GM23248 (cell line): Measurements from ENCODE around the gene NUTF2. TPM values are rescaled to one million over a fixed set of nuclear protein-coding genes. Genes with fewer than 3 reads are reported as not detected.

ENCODE experiments used
- DNase-seq: peaks from one replicate; pipeline ENCODE4 v3.0.0-alpha.2; 2015
- H2AFZ ChIP-seq: fragments of 200-600 bp; sonication (generic); 2 replicates; pipeline ENCODE4 v1.6.1; 2016; ENCODE audit warnings: antibody characterized with exemption
- H3F3A ChIP-seq: fragments of 200-600 bp; sonication (generic); 2 replicates; pipeline ENCODE4 v1.6.1; 2016; ENCODE audit warnings: mild to moderate bottlenecking, antibody characterized with exemption, mixed run types; ENCODE audit not compliant: insufficient read depth
- H3K27ac ChIP-seq: fragments of 200-600 bp; sonication (generic); 2 replicates; pipeline ENCODE4 v1.5.1; 2016; ENCODE audit warnings: mild to moderate bottlenecking
- H3K27me3 ChIP-seq: fragments of 200-600 bp; sonication (generic); replicated peaks from 2 replicates; pipeline ENCODE4 v1.6.1; 2016; ENCODE audit warnings: mild to moderate bottlenecking; ENCODE audit not compliant: insufficient read depth
- H3K36me3 ChIP-seq: fragments of 200-600 bp; sonication (generic); 2 replicates; pipeline ENCODE4 v1.6.1; 2016; ENCODE audit warnings: low read depth, mild to moderate bottlenecking
- H3K4me1 ChIP-seq: fragments of 200-600 bp; sonication (generic); 2 replicates; pipeline ENCODE4 v1.6.1; 2016; ENCODE audit warnings: mild to moderate bottlenecking; ENCODE audit not compliant: insufficient read depth
- H3K4me2 ChIP-seq: fragments of 200-600 bp; sonication (generic); one replicate; pipeline ENCODE4 v1.6.1; 2016; ENCODE audit warnings: mild to moderate bottlenecking; ENCODE audit not compliant: unreplicated experiment
- H3K4me3 ChIP-seq: fragments of 200-600 bp; sonication (generic); 2 replicates; pipeline ENCODE4 v1.5.1; 2016; ENCODE audit warnings: mild to moderate bottlenecking
- H3K79me2 ChIP-seq: fragments of 200-600 bp; sonication (generic); 2 replicates; pipeline ENCODE4 v1.6.1; 2016; ENCODE audit warnings: mild to moderate bottlenecking; ENCODE audit not compliant: insufficient read depth
- H3K9ac ChIP-seq: fragments of 200-600 bp; sonication (generic); 2 replicates; pipeline ENCODE4 v1.6.1; 2016; ENCODE audit warnings: mild to moderate bottlenecking
- H3K9me2 ChIP-seq: fragments of 200-600 bp; sonication (generic); 2 replicates; pipeline ENCODE4 v1.6.1; 2016; ENCODE audit warnings: mixed run types, mild to moderate bottlenecking, moderate library complexity; ENCODE audit not compliant: insufficient read depth
- H3K9me3 ChIP-seq: fragments of 200-600 bp; sonication (generic); one replicate; pipeline ENCODE4 v1.6.1; 2017; ENCODE audit warnings: low read depth
- H4K20me1 ChIP-seq: fragments of 200-600 bp; sonication (generic); 2 replicates; pipeline ENCODE4 v1.6.0; 2016; ENCODE audit not compliant: insufficient read depth
- EZH2 ChIP-seq: fragments of 200-600 bp; sonication (generic); IDR thresholded peaks from 2 replicates; pipeline ENCODE4 v1.6.1; 2018; ENCODE audit warnings: antibody characterized with exemption, mild to moderate bottlenecking; ENCODE audit not compliant: insufficient read depth, poor library complexity, severe bottlenecking
- EZH2phosphoT487 ChIP-seq: fragments of 200-600 bp; sonication (generic); IDR thresholded peaks from 2 replicates; pipeline ENCODE4 v1.6.1; 2018; ENCODE audit warnings: antibody characterized with exemption, moderate library complexity, mild to moderate bottlenecking, low read depth; ENCODE audit not compliant: insufficient read depth
- WGBS, 2 experiments: methylation state at CpG; one replicate each; pipeline ENCODE4 v1.1.6; 2015 to 2017; ENCODE audit warnings: low lambda C conversion rate in 2 of 2, low coverage in 1 of 2; ENCODE audit errors: missing lambda C conversion rate in 2 of 2; 5-methylcytosine and 5-hydroxymethylcytosine counted together
- in situ Hi-C: fragments of 300-500 bp; cut with MboI; formaldehyde crosslinking; loops from 2 replicates; pipeline ENCODE4 v1.15.0; 2020
- polyA plus RNA-seq: library from polyadenylated mRNA; unstranded; fragments of >200 nt; fragmentation: Nextera tagmentation; extraction: Ambion mirVana; gene quantifications from 2 replicates; pipeline ENCODE4 v1.2.1, GENCODE V29; 2016
- total RNA-seq: library from RNA; depleted of rRNA; stranded (reverse); fragments of >200 nt; shearing (Covaris generic); gene quantifications from 2 replicates; pipeline ENCODE4 v1.2.3, GENCODE V29; 2014

Gene NUTF2
- total and polyA plus RNA-seq, 2 experiments from 2014 or later, result 119 to 280 TPM

- no peaks in the 10 kb centered on the region for H3K9me3 ChIP-seq
- peak overlapping the region; percentile 24; the same call in 1 of the 2 replicates for H3K4me3 ChIP-seq
- peaks cover 11% of the 10 kb centered on the region; the same call in 1 of the 2 replicates for H4K20me1 ChIP-seq
- no peaks in the 10 kb centered on the region for H3K9me2 ChIP-seq
- H3K36me3 ChIP-seq, result peaks cover 4% of the 10 kb centered on the region; the same call in 1 of the 2 replicates
- peak overlapping the region; percentile 48 for H3K4me2 ChIP-seq
- no peak overlapping the region for H2AFZ ChIP-seq
- H3K4me1 ChIP-seq, result peaks cover 38% of the 10 kb centered on the region
- no peak for DNase-seq
- peak overlapping the region; percentile 68 for H3K9ac ChIP-seq
- H3K27ac ChIP-seq, result peak overlapping the region; percentile 100
- peaks cover 96% of the 10 kb centered on the region for H3K79me2 ChIP-seq
- no peaks in the 10 kb centered on the region for H3K27me3 ChIP-seq
- no peak for TF ChIP-seq EZH2
- no peak for TF ChIP-seq EZH2phosphoT487
- 83 to 89% methylated on average over 5 of the region's 5 CpGs for WGBS, 2 experiments
- in situ Hi-C loops, result no loop called here
- H3F3A ChIP-seq, result peaks cover 46% of the 10 kb centered on the region
Observed at GRCh38 chr16:67856927-67857546, 10.3 kb downstream of the NUTF2 start.

DNA sequence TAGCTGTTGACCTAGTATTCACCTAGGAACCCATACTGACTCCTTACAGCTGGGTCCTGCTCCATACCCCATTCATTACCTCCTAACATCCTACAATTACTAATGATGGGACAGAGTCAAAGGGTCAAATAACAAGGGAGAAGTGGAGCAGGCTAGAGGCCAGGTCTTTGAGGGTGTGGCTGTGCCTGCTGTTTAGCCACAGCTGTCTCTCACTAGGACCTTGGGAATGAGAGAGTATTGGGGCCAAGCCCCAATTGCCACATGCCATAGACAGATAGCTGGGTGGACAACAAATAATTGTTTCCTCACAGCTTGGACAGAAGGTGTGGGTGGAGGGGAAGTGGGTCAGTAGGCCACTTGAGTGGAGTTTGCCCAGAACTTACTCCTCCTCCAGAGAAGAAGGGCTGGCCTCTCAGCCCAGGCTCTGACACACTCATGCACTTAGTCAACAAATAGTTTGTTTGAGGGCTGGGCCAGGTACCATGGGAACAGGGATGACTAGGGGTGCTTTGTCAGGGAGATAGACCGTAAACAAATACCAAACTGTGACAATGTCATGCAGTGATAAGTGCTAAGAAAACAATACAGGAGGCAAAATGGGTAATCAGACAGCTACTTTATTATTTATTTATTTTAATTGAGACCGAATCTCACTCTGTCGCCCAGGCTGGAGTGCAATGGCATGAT lies 11.0 kb downstream of the NUTF2 start:
- Histone ChIP-seq H3F3A (peaks cover 52% of the 10 kb centered on the region), H3K9ac (peak overlapping the region; percentile 96), H3K4me2 (peak overlapping the region; percentile 78), H3K36me3 (peaks cover 4% of the 10 kb centered on the region; the same call in 1 of the 2 replicates), H3K27me3 (no peaks in the 10 kb centered on the region), H2AFZ (no peak overlapping the region), H3K79me2 (peaks cover 96% of the 10 kb centered on the region), H3K4me1 (peaks cover 44% of the 10 kb centered on the region), H3K27ac (peak overlapping the region; percentile 100), H3K9me2 (no peaks in the 10 kb centered on the region), H3K9me3 (no peaks in the 10 kb centered on the region), H4K20me1 (peaks cover 16% of the 10 kb centered on the region; the same call in 1 of the 2 replicates), H3K4me3 (peak overlapping the region; percentile 46)
- WGBS, 2 experiments, result 0 to 1% methylated on average over 3 of the region's 3 CpGs
- DNase-seq, result peak; percentile 99
- TF ChIP-seq EZH2phosphoT487 (no peak), EZH2 (no peak)
- in situ Hi-C loops, result no loop called here

- Histone ChIP-seq H3K9me2 (no peaks in the 10 kb centered on the region), H4K20me1 (peaks cover 16% of the 10 kb centered on the region; the same call in 1 of the 2 replicates), H3F3A (peaks cover 58% of the 10 kb centered on the region), H3K79me2 (peaks cover 96% of the 10 kb centered on the region), H3K27me3 (no peaks in the 10 kb centered on the region), H3K9ac (peak overlapping the region; percentile 96), H2AFZ (no peak overlapping the region), H3K4me1 (peaks cover 52% of the 10 kb centered on the region), H3K4me3 (peak overlapping the region; percentile 46; the same call in 1 of the 2 replicates), H3K9me3 (no peaks in the 10 kb centered on the region), H3K4me2 (peak overlapping the region; percentile 78), H3K27ac (peak overlapping the region; percentile 100), H3K36me3 (peaks cover 4% of the 10 kb centered on the region; the same call in 1 of the 2 replicates)
- 47 to 48% methylated on average over 4 of the region's 4 CpGs for WGBS, 2 experiments
- DNase-seq, result peak; percentile 54
- TF ChIP-seq EZH2phosphoT487, result no peak
- TF ChIP-seq EZH2, result no peak
- in situ Hi-C loops, result no loop called here
Observed at GRCh38 chr16:67858500-67858899, 11.8 kb downstream of the NUTF2 start.

- Histone ChIP-seq H3K4me1 (peaks cover 57% of the 10 kb centered on the region), H3K9me3 (no peaks in the 10 kb centered on the region), H3K9ac (peak overlapping the region; percentile 75), H4K20me1 (peaks cover 14% of the 10 kb centered on the region; the same call in 1 of the 2 replicates), H3K9me2 (no peaks in the 10 kb centered on the region), H3F3A (peaks cover 63% of the 10 kb centered on the region), H3K27ac (peak overlapping the region; percentile 94), H3K27me3 (no peaks in the 10 kb centered on the region), H3K79me2 (peaks cover 96% of the 10 kb centered on the region), H3K4me3 (no peak overlapping the region), H3K36me3 (peaks cover 10% of the 10 kb centered on the region; the same call in 1 of the 2 replicates), H2AFZ (no peak overlapping the region), H3K4me2 (peak overlapping the region; percentile 65)
- DNase-seq, result peak; percentile 95
- no peak for TF ChIP-seq EZH2phosphoT487
- TF ChIP-seq EZH2, result no peak
- in situ Hi-C loops, result no loop called here
- 43 to 44% methylated on average over 8 of the region's 8 CpGs for WGBS, 2 experiments
Observed at GRCh38 chr16:67860589-67861398, 14.1 kb downstream of the NUTF2 start.
